ENCODE data around the gene PLD2. TPM values are rescaled to one million over a fixed set of nuclear protein-coding genes. Genes with fewer than 3 reads are reported as not detected.

The PLD2 gene
- total and polyA plus RNA-seq, 9 of the 15 experiments (the other 6 are each of a cell fraction or from before 2014, with no cell fraction given), result 0.20 to 7.5 (median 3.3) TPM

DNA sequence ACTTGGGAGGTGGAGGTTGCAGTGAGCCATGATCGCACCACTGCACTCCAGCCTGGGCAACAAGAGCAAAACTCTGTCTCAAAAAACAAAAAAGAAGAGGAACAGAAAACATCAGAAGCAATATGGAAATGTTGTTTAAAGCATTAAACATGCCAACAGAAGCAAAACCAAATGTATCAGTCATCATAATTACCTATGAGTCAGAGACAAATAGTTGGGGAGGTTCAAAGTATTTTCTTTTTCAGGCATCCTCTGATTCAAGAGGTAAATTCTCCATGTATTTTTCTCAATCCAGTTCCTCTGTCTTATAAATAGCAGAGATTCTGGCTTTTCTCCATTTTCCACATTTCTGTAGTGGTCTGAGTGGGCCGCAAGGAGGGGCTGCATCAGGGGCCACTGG lies 37.3 kb upstream of the PLD2 start:
- no peaks in the 10 kb centered on the region for H3K9me1 ChIP-seq (ENCODE audit: control insufficient read depth, insufficient read depth, low read length)
- H3K4me3 ChIP-seq, result no peak overlapping the region
- FAIRE-seq (no peak), DNase-seq (ENCODE audit: extremely low read depth in 1 of 4, low spot score in 3 of 4) (no peak), ATAC-seq (no peak)
- no peaks in the 10 kb centered on the region for H3K36me3 ChIP-seq (ENCODE audit: control insufficient read depth, insufficient read depth, low read length)
- no peak overlapping the region for H2AFZ ChIP-seq (ENCODE audit: low read depth, low read length)
- no peak overlapping the region for H3K9ac ChIP-seq (ENCODE audit: insufficient read depth in 1 of 2, low read depth in 2 of 2, low read length in 2 of 2)
- intact Hi-C loops (cut with micrococcal nuclease) (no loop called here), in situ Hi-C loops (cut with MboI) (no loop called here)
- no TSS peak for BruUV-seq (replicated peaks)
- TF ChIP-seq, protein P1, sequence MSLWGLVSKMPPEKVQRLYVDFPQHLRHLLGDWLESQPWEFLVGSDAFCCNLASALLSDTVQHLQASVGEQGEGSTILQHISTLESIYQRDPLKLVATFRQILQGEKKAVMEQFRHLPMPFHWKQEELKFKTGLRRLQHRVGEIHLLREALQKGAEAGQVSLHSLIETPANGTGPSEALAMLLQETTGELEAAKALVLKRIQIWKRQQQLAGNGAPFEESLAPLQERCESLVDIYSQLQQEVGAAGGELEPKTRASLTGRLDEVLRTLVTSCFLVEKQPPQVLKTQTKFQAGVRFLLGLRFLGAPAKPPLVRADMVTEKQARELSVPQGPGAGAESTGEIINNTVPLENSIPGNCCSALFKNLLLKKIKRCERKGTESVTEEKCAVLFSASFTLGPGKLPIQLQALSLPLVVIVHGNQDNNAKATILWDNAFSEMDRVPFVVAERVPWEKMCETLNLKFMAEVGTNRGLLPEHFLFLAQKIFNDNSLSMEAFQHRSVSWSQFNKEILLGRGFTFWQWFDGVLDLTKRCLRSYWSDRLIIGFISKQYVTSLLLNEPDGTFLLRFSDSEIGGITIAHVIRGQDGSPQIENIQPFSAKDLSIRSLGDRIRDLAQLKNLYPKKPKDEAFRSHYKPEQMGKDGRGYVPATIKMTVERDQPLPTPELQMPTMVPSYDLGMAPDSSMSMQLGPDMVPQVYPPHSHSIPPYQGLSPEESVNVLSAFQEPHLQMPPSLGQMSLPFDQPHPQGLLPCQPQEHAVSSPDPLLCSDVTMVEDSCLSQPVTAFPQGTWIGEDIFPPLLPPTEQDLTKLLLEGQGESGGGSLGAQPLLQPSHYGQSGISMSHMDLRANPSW (CRISPR knock-in tag; IDR thresholded peaks at IDR 0.05), result no peak
- TF ChIP-seq FOXM1 (IDR thresholded peaks at IDR 0.05; ENCODE audit: low read depth) (no peak), FOXM1 (CRISPR knock-in tag; IDR thresholded peaks at IDR 0.05; ENCODE audit: low read depth) (no peak), TGIF2 (CRISPR knock-in tag; IDR thresholded peaks at IDR 0.05) (no peak), SNIP1 (IDR thresholded peaks at IDR 0.05; ENCODE audit: low read depth) (no peak), ASH1L (IDR thresholded peaks at IDR 0.05; ENCODE audit: borderline replicate concordance, low read depth, partially characterized antibody) (no peak), SPI1 (IDR thresholded peaks at IDR 0.05; ENCODE audit: borderline replicate concordance, low read depth, low read length) (no peak), KLF6 (CRISPR knock-in tag; IDR thresholded peaks at IDR 0.05; ENCODE audit: borderline replicate concordance) (no peak), ETV5 (CRISPR knock-in tag; IDR thresholded peaks at IDR 0.05; ENCODE audit: low read depth) (no peak), FUS (optimal IDR thresholded peaks at IDR 0.05; ENCODE audit: low read depth, low read length) (no peak), ZFX (CRISPR knock-in tag; IDR thresholded peaks at IDR 0.05) (no peak), SUPT5H (IDR thresholded peaks at IDR 0.05) (no peak)
- H3K4me1 ChIP-seq (replicated peaks in 1 of 2; ENCODE audit: control insufficient read depth in 2 of 2, insufficient read depth in 2 of 2, low read length in 2 of 2), result no peaks in the 10 kb centered on the region
- WGBS (ENCODE audit: insufficient coverage, low coverage, missing lambda C conversion rate), result 0% methylated on average over 1 of the region's 2 CpGs
- no peak overlapping the region for H3K27ac ChIP-seq (ENCODE audit: extremely low read depth, low read depth, low read length)
- H3K4me2 ChIP-seq (ENCODE audit: insufficient read depth, low read length), result no peak overlapping the region
- no peaks in the 10 kb centered on the region for H3K9me3 ChIP-seq (replicated peaks; ENCODE audit: control insufficient read depth, insufficient read depth, low read depth, low read length)
- H3K27me3 ChIP-seq (ENCODE audit: control insufficient read depth in 2 of 2, insufficient read depth in 2 of 2, low read length in 2 of 2), result peaks cover 17 to 36% of the 10 kb centered on the region in 2 experiments
- H4K20me1 ChIP-seq (replicated peaks; ENCODE audit: control insufficient read depth, insufficient read depth, low read length), result no peaks in the 10 kb centered on the region
- CTCF ChIA-PET (ENCODE audit: low intra/inter-chr PET ratio), result no interaction called here
- POLR2A ChIA-PET, result interaction anchor here (0.6 kb wide), 1 partner anchor 252 kb away, joined by 4 read pairs; no protein-coding TSS in a partner anchor
- no peaks in the 10 kb centered on the region for H3K79me2 ChIP-seq (ENCODE audit: control insufficient read depth, insufficient read depth, low read length)
